C1 segment of cervical spinal cord (tissue), 14 donors: ENCODE measurements around the gene TCP11L1.

Source experiments
- DNase-seq, 14 donors: peaks; one replicate each; lab custom pipeline; 2025; lab: John Stamatoyannopoulos, UW

Gene TCP11L1, protein sequence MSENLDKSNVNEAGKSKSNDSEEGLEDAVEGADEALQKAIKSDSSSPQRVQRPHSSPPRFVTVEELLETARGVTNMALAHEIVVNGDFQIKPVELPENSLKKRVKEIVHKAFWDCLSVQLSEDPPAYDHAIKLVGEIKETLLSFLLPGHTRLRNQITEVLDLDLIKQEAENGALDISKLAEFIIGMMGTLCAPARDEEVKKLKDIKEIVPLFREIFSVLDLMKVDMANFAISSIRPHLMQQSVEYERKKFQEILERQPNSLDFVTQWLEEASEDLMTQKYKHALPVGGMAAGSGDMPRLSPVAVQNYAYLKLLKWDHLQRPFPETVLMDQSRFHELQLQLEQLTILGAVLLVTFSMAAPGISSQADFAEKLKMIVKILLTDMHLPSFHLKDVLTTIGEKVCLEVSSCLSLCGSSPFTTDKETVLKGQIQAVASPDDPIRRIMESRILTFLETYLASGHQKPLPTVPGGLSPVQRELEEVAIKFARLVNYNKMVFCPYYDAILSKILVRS

DNA sequence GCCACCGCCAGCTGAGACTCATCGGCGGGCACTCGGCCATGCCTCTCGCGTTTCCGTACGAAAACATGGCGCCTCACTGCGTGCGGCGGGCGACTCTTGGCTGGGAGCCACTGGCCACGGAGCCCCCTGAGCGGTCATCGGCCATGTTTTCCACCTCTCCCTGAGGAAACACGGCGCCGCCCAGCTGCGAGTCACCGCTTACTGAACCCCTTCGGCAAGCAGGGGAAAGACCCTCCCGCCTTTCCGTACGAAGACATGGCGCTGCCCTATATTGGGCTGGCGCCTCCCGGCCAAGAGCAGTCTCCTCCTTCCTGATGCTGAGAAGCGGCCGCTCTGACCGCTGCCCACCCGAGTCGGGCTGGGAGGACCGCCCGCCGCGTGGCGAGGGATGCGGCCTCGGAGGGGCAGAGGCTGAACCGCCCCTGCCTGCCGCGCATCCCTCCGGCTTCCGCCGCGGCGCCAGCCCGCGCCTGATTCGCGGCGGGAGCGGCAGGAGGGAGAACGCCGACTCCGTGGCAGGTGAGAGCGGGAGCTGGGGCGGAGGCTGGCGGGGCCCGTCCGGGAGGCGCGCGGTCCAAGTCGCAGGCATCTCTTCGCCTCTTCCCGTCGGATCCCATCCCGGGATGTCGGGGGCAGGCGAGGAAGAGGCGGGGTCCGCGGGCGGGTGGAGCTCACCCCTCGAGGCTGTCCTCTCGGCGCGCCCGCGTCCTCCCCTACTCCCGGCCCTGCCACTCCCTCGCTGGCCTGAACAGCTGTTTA, at the start of gene TCP11L1:
TSS of gene TCP11L1 (plus strand) at position 299 of the 759 bp plus-strand sequence. CDS start 4,202 bp downstream, outside the sequence.
- peak; percentile 64 to 92 (median 88) for DNase-seq

DNA sequence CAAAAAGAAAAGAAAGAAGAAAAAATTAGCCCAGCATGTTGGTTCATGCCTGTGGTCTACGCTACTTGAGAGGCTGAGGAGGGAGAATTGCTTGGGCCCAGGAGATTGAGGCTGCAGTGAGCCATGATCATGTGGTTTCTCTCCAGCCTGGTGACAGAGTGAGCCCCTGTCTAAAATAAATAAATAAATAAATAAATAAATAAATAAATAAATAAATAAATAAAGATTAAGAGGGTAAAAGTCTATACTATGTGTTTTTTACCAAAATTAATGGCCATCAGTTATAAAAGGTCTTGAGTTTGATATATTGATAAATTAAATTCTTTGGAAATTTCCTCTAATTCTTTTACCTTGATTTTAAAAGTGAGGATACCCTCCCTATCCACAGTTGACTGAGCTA, 48.9 kb upstream of the TCP11L1 start:
- no peak for DNase-seq

DNA sequence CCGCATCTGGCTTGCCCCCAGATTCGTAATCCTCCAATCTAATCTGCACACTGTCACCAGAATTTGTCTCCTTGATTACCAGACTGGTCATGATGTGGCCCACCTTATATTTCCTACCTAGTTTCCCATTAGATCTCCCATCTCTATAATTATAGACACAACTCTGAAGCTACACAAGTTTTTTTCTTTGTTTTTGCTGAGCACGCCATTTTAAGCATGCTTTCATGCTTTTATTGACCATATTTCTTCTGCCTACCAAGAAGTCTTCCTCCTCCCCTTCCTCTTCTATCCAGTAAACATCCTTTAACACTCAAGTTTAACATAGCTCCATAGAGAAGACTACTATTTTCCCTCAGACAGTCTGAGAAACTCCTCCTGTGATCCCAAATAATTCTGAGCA, 47.9 kb upstream of the TCP11L1 start:
- DNase-seq, result no peak

DNA sequence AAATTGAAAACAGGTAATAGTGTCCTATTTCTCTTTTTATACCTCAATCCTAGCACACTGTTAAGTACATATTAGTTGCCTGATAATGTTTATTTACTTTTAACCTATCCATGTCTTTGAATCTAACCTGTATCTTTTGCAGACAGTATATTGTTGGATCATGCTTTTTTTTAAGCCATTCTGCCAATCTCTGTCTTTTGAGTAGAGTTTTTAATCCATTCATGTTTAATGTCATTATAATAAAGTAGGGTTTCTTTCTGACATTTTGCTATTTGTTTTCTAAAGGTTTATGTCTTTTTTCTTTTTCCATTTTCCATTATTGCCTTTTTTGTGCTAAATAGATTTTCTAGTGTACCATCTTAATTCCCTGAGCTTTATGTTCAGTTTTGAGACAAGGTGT, 47.5 kb upstream of the TCP11L1 start:
- no peak for DNase-seq

DNA sequence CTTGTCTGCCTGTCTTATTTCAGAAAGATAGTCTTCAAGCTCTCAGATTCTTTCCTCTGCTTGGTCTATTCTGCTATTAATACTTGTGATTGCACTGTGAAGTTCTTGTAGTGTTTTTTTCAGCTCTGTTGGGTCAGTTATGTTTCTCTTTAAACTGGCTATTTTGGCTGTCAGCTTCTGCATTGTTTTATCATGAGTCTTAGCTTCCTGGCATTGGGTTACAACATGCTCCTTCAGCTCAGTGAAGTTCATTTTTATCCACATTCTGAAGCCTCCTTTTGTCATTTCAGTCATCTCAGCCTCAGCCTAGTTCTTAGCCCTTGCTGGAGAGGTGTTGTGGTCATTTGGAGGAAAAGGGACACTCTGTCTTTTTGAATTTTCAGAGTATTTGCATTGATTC, 39.2 kb upstream of the TCP11L1 start:
- no peak for DNase-seq

DNA sequence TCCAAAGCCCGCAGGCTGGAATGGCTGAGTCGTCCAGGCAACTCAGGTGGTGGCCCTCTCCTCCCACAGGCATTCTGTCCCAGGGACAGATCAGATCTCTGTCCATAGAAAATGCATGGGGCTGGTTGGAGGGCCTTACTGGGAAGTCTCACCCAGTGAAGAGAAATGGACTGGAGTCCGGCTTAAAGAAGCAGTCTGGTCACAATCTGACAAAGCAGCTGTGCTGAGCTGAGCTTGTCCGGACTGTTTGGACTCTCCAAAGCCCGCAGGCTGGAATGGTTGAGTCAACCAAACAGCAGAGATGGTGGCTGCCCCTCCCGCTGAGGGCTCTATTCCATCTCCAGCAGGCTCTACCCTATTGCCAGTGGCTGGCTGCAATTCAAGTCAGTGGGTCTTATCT, 38.1 kb upstream of the TCP11L1 start:
- DNase-seq, result no peak

DNA sequence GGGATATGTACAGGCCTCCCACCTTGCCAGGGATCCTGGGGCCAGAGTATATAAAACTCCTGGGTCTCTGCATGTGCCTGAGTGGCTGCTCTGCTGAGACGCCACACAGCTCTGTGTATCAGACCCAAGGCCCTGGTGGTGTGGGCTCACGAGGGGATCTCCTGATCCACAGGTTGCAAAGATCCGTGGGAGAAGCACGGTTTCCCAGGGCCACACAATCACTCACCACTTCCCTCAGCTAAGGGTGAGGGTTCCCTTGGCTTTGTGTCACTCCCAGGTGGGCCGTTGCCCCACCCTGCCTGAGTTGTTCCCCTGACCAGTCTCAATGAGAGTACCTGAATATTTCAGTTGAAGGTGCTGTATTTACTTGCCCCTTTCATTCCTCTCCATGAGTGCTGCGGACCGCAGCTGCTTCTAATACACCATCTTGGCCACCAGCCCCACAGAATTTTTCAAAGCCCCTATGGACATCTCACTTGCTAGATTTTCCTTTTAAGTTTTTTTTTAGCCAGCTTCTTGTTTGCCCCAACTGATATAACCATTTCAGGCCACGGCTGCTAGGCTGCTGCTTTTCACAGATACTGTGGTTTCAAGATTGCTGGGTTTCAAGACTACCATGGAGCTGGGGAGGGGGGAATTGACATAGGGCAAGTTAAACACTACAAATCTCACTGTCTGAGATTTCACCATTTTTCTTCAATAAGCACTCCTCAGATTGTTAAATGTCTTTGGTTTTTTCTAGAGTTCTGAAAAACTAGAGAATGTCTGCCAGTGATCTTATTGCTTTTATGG, 37.4 kb upstream of the TCP11L1 start:
- DNase-seq, result no peak

DNA sequence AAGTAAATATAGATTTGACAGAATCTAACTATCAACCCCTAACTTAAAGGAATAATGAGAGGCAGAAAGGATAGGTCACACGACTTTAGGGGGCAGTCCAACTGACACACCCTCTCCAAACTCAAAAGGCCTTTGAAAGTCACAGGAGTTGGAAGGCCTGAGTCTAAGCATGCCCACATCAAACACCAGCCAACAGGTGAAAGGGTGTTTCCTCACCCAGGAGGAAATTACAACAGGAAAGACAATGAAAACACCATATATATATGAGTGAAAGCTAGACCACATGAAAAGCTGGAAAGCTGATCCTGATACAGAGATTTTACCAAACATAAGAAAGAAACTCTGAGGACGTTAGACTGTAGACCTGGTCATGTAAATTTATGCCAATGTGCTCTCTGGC, 34.2 kb upstream of the TCP11L1 start:
- DNase-seq, result no peak

DNA sequence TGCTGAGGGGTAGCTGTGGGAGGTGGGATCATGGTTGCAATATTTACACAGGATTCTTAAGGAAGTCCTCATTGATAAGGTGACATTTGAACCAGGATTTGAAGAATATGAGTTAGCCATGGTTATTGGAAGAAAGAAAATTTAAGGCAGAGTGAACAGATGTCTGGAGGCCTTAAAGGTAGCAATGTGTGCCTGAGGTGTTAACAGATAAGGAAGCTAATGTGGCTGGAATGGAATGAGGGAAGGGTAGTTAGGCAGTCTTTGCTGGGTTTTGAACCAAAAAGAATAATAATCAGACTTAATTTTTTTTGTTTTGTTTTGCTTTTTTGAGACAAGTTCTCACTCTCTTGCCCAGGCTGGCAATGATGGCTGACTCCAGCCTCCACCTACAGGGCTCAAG, 33.4 kb upstream of the TCP11L1 start:
- no peak for DNase-seq

DNA sequence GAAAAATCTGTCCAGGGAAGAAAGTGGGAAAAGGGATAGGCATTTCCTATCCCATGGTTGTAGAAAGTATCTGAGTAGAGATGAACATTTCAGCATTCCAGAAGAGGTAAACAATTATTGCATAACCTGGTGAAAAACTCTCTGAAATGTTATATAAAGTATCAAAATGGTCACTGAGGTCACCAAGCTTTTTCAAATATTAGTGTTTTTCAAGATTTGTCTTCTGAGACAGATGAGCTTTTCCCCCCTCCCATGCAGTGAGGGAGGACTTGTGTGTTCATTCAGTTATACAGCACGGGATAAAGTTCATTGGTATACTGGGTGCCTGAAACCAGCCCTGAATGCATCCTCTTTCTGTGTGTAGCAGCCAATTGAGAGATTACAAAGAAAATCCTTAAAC, 25.6 kb upstream of the TCP11L1 start:
- no peak for DNase-seq

DNA sequence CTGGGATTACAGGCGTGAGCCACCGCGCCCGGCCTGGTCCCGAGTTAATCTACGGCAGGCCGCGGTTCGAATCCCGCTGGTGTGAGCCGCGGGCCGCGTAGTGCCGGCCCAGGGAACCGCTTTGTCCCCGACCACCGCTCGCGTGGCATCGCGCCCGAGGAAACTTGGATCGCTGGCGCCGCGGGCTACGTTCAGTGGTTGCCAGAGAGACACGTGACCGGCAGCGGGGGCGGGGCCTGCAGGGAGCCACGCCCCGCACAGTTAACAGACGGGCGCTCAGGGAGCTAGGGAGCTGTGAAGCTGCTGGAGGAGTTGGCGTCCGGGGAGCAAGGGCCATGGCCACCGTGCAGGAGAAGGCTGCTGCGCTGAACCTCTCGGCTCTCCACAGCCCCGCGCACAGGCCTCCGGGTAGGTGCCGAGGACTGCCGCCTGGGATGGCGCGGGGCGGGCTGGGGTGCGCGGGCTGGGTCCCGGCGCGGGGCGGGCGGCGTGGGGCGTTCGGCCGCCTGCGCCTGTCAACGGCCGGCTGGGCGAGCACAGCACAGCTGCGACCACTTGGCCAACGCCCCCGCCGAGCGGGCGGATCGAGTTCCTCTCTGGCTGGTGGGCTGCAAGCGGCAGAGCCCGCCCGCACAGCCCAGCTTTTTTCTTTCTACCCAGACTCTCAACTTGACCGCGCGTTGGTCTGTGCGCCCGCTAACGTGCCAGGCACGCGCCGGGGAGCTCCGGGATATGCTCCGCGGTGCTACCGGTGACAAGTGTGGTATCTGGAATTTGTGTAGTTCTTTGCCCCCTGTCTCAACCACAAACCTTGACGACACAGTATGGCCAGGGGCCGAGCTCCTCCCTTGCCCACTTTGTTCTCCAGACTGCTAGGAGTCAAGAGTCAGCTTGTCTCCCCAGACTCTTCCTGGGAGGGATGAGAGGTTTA, 23.5 kb upstream of the TCP11L1 start, which contains the start of gene DEPDC7:
TSS of gene DEPDC7 (plus strand) at position 258 of the 931 bp plus-strand sequence. CDS start at position 336, 78 bp downstream.
- DNase-seq, result peak in 13 of 14 donors; percentile 5 to 93 (median 80)

DNA sequence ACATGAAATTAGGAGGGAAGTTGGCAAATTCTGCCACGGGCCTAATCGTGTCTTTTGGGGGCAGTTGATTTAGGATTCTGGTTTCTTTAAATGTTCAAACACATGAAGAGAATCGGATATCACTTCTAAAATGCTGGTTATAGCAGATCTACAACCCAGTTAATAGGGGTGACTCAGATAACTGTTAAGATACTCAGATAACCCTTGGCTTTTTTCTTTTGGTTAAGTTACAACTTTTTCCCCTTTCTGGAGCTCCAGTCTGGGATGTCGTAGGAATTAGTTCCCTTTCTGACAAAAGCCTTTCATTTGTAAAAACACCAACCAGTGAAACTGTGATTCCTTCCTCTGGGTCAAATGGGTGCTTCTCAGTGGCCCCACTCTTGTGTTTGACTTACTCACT, 22.7 kb upstream of the TCP11L1 start:
- DNase-seq, result no peak

DNA sequence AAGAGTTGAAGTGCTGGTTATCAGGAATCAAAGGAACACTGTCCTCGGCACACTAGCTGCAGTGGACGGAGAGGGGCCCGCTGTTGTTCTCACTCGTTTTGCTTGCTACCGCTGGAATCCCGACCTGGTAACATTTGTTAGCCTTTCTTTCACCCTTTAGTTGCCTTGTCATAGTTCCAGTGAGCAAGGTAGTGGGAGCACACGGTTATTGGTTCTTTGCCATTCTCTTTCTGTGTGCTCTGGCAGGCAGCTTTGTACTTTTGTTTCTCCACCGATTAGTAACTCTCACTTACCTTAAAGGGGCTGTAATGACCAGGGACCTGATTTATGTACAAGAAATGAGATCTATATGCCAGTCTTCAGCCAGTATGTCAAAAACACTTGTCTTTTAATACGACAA, 21.9 kb upstream of the TCP11L1 start:
- DNase-seq, result no peak

DNA sequence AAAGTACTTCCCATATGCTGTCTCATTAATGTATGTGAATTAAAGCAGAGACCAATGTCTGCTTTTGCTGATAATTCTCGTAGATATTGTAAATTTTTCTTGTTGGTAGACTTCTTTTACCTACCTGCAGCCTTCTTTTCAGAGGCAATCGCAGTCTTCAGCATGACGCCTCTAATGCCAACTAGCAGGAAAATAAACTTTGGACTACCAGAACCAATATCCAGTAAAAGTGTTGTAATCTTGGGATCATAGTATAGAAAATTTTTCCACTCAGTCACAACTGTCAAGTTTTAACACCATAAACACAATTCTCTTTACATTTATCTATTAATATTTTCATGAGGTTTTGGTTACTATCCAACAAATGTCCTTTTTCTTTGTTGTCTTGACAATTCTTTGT, 21.4 kb upstream of the TCP11L1 start:
- no peak for DNase-seq

DNA sequence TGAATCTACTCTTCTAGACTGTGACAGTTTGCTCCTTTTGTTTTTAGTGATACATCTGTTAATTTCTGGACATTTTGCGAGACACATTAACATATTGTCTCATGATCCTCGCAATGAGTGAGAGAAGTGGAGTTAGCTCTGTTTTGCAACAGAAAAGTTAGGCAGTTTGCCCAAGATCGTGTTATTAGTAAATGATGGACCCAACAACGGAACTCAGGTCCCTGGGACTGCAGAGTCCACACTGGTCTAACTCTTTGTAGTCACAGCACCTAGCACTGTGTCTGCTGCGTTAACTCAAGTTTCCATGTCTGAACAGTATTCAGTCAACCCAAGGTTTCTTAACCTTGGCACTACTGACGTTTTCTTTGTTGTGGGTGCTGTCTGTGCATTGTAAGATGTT, 20.5 kb upstream of the TCP11L1 start:
- DNase-seq, result no peak

DNA sequence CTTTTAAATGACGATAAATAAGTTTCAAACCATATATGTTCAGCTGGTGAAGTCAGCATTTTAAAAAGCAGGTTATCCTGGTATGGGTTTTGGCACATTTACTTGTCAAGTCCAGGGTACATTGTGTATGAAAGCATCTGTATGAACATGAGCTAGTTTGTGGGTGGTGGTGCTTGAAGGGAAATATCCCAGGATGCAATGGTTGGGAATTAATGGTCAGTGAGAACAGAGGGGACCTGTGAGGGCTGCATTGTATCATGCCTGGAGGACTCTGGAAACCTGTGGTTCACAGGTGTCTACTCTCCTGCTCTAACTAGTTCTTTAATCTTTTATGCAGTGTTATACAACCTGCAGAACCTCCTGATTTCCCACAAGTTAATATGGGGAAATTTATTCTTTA, 17.9 kb upstream of the TCP11L1 start:
- DNase-seq, result no peak

DNA sequence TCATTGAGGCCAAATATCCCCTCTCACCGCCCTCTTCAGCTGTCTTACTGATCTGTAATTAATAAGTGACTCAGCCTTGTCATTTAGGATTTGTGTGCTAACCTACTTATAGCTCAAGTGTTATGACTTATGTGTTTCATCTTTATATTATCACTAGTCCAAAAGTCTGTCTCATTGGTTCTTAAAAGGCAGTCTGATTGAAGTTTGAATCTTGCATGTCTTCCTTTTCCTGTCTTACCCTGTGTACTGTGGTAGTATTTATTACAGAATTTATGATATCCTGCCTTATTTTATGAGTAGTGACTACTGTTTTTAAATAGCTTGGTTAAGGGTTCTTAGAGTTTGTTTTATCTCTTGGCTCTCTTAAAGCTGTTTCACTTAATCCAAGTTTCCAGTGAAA, 17.4 kb upstream of the TCP11L1 start:
- no peak for DNase-seq

DNA sequence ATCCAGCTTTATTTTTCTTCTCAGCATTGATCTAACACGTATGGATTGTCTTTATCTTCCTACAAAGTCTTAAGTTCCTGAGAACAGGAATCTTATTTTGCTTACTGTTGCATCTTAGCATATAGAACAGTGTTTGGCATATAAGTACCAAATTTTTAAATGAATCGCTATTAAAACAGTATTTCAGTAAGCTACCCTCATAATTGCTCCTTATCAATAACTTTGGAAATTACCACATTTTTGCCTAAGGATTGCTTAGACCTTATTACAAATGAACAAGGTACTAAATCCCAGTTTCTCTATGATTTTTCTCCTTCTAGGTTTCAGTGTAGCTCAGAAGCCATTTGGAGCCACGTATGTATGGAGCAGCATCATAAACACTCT, 14.0 kb upstream of the TCP11L1 start:
- DNase-seq, result no peak

DNA sequence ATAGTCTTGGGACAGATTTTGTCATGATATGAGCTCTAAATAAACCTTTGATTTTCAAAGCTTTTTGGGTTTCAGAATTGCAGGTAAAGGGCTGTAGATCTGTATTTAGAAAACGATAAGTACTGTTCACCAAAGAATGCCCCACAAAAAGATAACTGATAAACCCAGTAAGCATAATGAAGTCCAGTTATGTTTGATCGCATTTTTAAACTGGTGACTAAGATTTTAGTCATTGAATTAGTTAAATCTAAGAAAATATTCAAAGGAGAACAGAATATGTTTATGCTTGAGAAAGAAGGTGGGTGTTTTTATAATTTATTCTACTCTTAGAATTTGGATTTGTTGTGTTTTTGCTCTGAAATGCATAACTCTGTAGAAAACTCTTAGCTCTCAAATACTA, 12.1 kb upstream of the TCP11L1 start:
- DNase-seq, result no peak

DNA sequence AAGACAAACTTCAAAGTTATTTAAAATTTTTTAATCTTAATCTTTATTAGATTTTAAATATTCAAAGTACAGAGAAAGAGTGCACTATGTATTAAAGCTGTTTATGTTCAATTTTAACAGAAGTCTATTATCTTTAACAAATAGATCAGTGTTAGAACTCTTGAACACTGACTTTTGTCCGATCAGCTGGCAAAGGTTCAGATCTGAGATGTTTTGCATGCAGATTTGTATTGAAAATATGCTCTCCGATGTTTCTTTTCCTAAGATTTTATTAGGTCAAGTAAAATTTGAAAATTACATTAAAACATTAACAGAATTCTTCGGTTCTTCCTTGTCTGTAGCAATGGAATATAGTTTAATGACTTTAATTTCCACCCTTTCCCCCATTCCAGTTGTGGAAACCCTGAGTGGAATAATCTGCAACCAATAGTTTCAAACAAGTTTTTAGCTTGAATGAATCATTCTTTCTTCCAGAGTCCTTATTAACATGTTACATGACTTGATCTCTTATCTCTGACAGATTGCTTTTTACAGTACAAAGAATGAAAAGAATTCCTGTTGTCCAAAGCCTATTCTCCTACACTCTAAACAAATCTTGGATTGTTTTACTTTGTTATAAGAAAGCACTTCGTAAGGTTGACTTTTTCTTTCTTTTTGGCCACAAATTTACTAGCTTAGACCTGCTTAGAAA, 11.4 kb upstream of the TCP11L1 start:
- DNase-seq, result no peak
